Smooth muscle cell (in vitro differentiated cells): ENCODE measurements around the gene CA14. TPM values are rescaled to one million over a fixed set of nuclear protein-coding genes. Genes with fewer than 3 reads are reported as not detected.

Source experiments
- DNase-seq: peaks from one replicate; lab custom pipeline; 2025; ENCODE audit not compliant: unreplicated experiment; lab: John Stamatoyannopoulos, UW
- H2AFZ ChIP-seq: fragments of 200-600 bp; sonication (generic); 2 replicates; pipeline ENCODE4 v1.6.0; 2016; ENCODE audit warnings: antibody characterized with exemption, low read depth, mild to moderate bottlenecking
- H3F3A ChIP-seq: fragments of 200-600 bp; sonication (generic); 2 replicates; pipeline ENCODE4 v1.6.0; 2017; ENCODE audit warnings: antibody characterized with exemption, low read depth
- H3K27ac ChIP-seq: fragments of 200-600 bp; sonication (generic); 2 replicates; pipeline ENCODE4 v1.5.1; 2016; ENCODE audit warnings: low read depth, mild to moderate bottlenecking
- H3K27me3 ChIP-seq: fragments of 200-600 bp; sonication (generic); 2 replicates; pipeline ENCODE4 v1.6.1; 2016; ENCODE audit warnings: low read depth, mild to moderate bottlenecking
- H3K36me3 ChIP-seq: fragments of 200-600 bp; sonication (generic); 2 replicates; pipeline ENCODE4 v1.5.1; 2016; ENCODE audit warnings: low read depth
- H3K4me1 ChIP-seq: fragments of 200-600 bp; sonication (generic); 2 replicates; pipeline ENCODE4 v1.5.1; 2016; ENCODE audit warnings: low read depth
- H3K4me2 ChIP-seq: fragments of 200-600 bp; sonication (generic); 2 replicates; pipeline ENCODE4 v1.6.0; 2016; ENCODE audit warnings: mild to moderate bottlenecking
- H3K4me3 ChIP-seq: fragments of 200-600 bp; sonication (generic); 2 replicates; pipeline ENCODE4 v1.5.1; 2016; ENCODE audit warnings: mild to moderate bottlenecking
- H3K79me2 ChIP-seq: fragments of 200-600 bp; sonication (generic); 2 replicates; pipeline ENCODE4 v1.6.0; 2016; ENCODE audit warnings: low read depth, mild to moderate bottlenecking
- H3K9ac ChIP-seq: fragments of 200-600 bp; sonication (generic); 2 replicates; pipeline ENCODE4 v1.6.0; 2016; ENCODE audit warnings: low read depth
- H3K9me3 ChIP-seq: fragments of 200-600 bp; sonication (generic); replicated peaks from 2 replicates; pipeline ENCODE4 v1.5.1; 2016; ENCODE audit warnings: low read depth
- H4K20me1 ChIP-seq: fragments of 200-600 bp; sonication (generic); 2 replicates; pipeline ENCODE4 v1.6.0; 2016; ENCODE audit warnings: low read depth
- WGBS: methylation state at CpG from one replicate; pipeline ENCODE4 v1.1.7; 2016; ENCODE audit warnings: low lambda C conversion rate; 5-methylcytosine and 5-hydroxymethylcytosine counted together
- polyA plus RNA-seq: library from polyadenylated mRNA; unstranded; fragments of >200 nt; fragmentation: Nextera tagmentation; extraction: Ambion mirVana; gene quantifications from 2 replicates; pipeline ENCODE4 v1.2.1, GENCODE V29; 2016
- total RNA-seq: library from RNA; depleted of rRNA; stranded (reverse); fragments of >200 nt; gene quantifications from 2 replicates; pipeline ENCODE4 v1.2.3, GENCODE V29; 2014
- TF ChIP-seq, protein P1 (sequence below): fragments of 200-600 bp; sonication (generic); IDR thresholded peaks from 2 replicates; pipeline ENCODE4 v1.5.1; 2017; ENCODE audit warnings: borderline replicate concordance, mild to moderate bottlenecking, antibody characterized with exemption; ENCODE audit not compliant: insufficient read depth, poor library complexity, severe bottlenecking

Gene CA14
- total and polyA plus RNA-seq, 2 experiments from 2014 or later = 0.59 TPM; not detected in 1

- Histone ChIP-seq H3K4me3 (no peak overlapping the region), H3F3A (no peaks in the 10 kb centered on the region), H3K79me2 (no peaks in the 10 kb centered on the region), H3K4me1 (peaks cover 18% of the 10 kb centered on the region), H4K20me1 (no peaks in the 10 kb centered on the region), H2AFZ (no peak overlapping the region), H3K9ac (no peak overlapping the region), H3K27ac (no peak overlapping the region), H3K36me3 (no peaks in the 10 kb centered on the region), H3K27me3 (no peaks in the 10 kb centered on the region), H3K4me2 (no peak overlapping the region), H3K9me3 (no peaks in the 10 kb centered on the region)
- TF ChIP-seq, protein P1, sequence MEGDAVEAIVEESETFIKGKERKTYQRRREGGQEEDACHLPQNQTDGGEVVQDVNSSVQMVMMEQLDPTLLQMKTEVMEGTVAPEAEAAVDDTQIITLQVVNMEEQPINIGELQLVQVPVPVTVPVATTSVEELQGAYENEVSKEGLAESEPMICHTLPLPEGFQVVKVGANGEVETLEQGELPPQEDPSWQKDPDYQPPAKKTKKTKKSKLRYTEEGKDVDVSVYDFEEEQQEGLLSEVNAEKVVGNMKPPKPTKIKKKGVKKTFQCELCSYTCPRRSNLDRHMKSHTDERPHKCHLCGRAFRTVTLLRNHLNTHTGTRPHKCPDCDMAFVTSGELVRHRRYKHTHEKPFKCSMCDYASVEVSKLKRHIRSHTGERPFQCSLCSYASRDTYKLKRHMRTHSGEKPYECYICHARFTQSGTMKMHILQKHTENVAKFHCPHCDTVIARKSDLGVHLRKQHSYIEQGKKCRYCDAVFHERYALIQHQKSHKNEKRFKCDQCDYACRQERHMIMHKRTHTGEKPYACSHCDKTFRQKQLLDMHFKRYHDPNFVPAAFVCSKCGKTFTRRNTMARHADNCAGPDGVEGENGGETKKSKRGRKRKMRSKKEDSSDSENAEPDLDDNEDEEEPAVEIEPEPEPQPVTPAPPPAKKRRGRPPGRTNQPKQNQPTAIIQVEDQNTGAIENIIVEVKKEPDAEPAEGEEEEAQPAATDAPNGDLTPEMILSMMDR = no peak
- DNase-seq = no peak
- 39% methylated on average over 4 of the region's 4 CpGs for WGBS
Observed at GRCh38 chr1:150259217-150259616, 1.6 kb downstream of the CA14 start.

DNA sequence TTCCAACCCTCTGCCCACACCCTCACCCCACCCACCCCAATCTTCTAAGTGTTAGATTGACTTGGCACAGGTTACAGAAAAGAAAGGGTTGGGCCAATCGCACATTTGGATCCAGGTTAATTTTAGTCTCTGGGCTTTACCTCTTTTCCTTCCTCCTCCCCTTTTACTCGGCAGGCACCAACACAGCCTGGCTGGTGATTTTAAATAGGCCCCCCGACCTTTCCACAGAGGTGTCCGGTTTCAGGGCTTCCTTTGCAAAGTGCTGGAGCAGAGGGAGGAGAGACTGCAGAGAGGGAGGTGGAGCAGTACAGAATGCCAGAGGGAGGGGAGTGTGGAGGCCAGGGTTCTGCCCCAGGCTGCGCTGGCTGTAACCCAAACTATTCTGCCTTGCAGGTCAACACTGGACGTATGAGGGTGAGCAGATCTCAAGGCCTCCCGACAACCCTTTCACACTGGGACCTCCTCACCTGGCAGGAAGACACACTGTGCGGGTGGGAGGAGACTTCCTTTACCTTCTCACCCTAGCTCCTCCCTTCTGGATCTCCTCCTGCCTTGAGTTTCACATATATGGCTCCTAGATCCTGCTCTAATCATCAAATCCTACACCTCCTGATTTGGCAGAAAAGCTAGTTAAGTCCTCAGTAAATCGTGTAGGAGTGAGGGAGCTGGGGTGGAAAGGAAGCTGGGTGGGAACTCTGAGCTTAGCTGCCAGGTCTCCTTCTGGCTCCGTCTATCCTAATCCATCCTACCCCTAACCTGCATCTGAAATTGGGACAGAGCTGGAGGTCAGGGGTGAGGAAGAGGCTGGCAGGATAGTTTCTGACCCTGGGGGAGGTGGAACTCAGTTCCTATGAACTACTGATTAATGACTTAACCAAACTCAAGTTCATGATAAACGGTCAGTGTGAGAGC, 2.4 kb downstream of the CA14 start:
- Histone ChIP-seq H4K20me1 (no peaks in the 10 kb centered on the region), H3K4me1 (peaks cover 18% of the 10 kb centered on the region), H3K9ac (no peak overlapping the region), H3K36me3 (no peaks in the 10 kb centered on the region), H3K9me3 (no peaks in the 10 kb centered on the region), H3K4me2 (peak overlapping the region; percentile 48), H3K4me3 (peak overlapping the region; percentile 21), H2AFZ (no peak overlapping the region), H3F3A (no peaks in the 10 kb centered on the region), H3K27ac (no peak overlapping the region), H3K27me3 (no peaks in the 10 kb centered on the region), H3K79me2 (no peaks in the 10 kb centered on the region)
- DNase-seq = no peak
- TF ChIP-seq, protein P1 = no peak
- 18% methylated on average over 11 of the region's 11 CpGs for whole genome bisulfite sequencing

DNA sequence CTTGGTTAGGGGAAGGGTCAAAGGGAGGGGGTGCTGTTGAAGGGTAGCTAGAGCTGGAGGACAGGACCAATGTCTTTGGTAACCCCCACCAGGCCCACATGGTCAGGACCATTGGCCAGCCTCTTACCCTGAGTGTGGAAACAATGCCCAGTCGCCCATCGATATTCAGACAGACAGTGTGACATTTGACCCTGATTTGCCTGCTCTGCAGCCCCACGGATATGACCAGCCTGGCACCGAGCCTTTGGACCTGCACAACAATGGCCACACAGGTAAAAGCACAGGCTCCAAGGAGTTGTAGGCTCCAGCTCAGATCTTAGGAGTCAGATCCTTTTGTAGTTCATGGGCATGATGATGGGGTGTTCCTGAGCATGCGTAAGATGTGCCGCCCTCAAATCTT, 3.8 kb downstream of the CA14 start:
- Histone ChIP-seq H3K4me1 (peaks cover 14% of the 10 kb centered on the region), H3K9me3 (no peaks in the 10 kb centered on the region), H3F3A (no peaks in the 10 kb centered on the region), H3K9ac (no peak overlapping the region), H3K36me3 (no peaks in the 10 kb centered on the region), H2AFZ (no peak overlapping the region), H3K27ac (no peak overlapping the region), H3K4me3 (no peak overlapping the region), H4K20me1 (no peaks in the 10 kb centered on the region), H3K4me2 (no peak overlapping the region), H3K79me2 (no peaks in the 10 kb centered on the region), H3K27me3 (no peaks in the 10 kb centered on the region)
- no peak for DNase-seq
- WGBS = 100% methylated on average over 6 of the region's 6 CpGs
- TF ChIP-seq, protein P1 = no peak
